Mesenchymal stem cell (in vitro differentiated cells and primary cell): ENCODE results near the gene WDTC1.
"Not testable (repeated sequence)": the region's sequence is repeated elsewhere in the genome, so short reads cannot be mapped to it uniquely, and the experiment has no call there.

ENCODE experiments used
- DNase-seq: peaks from one replicate; pipeline ENCODE4 v3.0.0-alpha.2; 2013
- H2AFZ ChIP-seq: one replicate; pipeline ENCODE4 v1.6.1; 2013; ENCODE audit warnings: low read depth, mild to moderate bottlenecking, control low read depth, inconsistent platforms, low read length, moderate library complexity
- H2AK5ac ChIP-seq: 2 replicates; pipeline ENCODE4 v1.6.1; 2013; ENCODE audit warnings: low read length, moderate library complexity, mild to moderate bottlenecking, inconsistent platforms; ENCODE audit not compliant: severe bottlenecking
- H2BK120ac ChIP-seq: one replicate; pipeline ENCODE4 v1.6.1; 2013; ENCODE audit warnings: low read depth, mild to moderate bottlenecking, inconsistent platforms, low read length, moderate library complexity
- H2BK12ac ChIP-seq, 2 experiments: one replicate each; pipeline ENCODE4 v1.6.1; 2013; ENCODE audit warnings: inconsistent platforms in 2 of 2, low read length in 2 of 2, mild to moderate bottlenecking in 2 of 2, moderate library complexity in 2 of 2, control low read depth in 1 of 2
- H2BK15ac ChIP-seq: one replicate; pipeline ENCODE4 v1.6.1; 2013; ENCODE audit warnings: mild to moderate bottlenecking, low read depth, inconsistent platforms; ENCODE audit not compliant: poor library complexity, severe bottlenecking
- H2BK5ac ChIP-seq: 2 replicates; pipeline ENCODE4 v1.6.1; 2013; ENCODE audit warnings: low read depth, mild to moderate bottlenecking, low read length, control low read depth, inconsistent platforms; ENCODE audit not compliant: poor library complexity, severe bottlenecking
- H3K14ac ChIP-seq, 2 experiments: one replicate each; pipeline ENCODE4 v1.6.1; 2013; ENCODE audit warnings: inconsistent platforms in 2 of 2, low read length in 2 of 2, control low read depth in 1 of 2, mild to moderate bottlenecking in 1 of 2, moderate library complexity in 1 of 2
- H3K18ac ChIP-seq, 2 experiments: one replicate each; pipeline ENCODE4 v1.6.1; 2013; ENCODE audit warnings: inconsistent platforms in 2 of 2, low read length in 2 of 2, control low read depth in 1 of 2, low read depth in 1 of 2, mild to moderate bottlenecking in 1 of 2
- H3K23ac ChIP-seq, 2 experiments: one replicate each; pipeline ENCODE4 v1.6.1; 2013; ENCODE audit warnings: inconsistent platforms in 2 of 2, low read length in 2 of 2, mild to moderate bottlenecking in 2 of 2, moderate library complexity in 2 of 2, control low read depth in 1 of 2
- H3K27ac ChIP-seq: 2 replicates; pipeline ENCODE4 v1.5.1; 2013; ENCODE audit warnings: mild to moderate bottlenecking, moderate library complexity, low read length, control low read depth, inconsistent platforms; ENCODE audit not compliant: poor library complexity, severe bottlenecking
- H3K27me3 ChIP-seq, 2 experiments: 2 replicates each; pipeline versions ENCODE4 v1.6.1 to v1.7.0; 2013; ENCODE audit warnings: low read length in 2 of 2, mild to moderate bottlenecking in 2 of 2, moderate library complexity in 2 of 2, control low read depth in 1 of 2, inconsistent platforms in 1 of 2; ENCODE audit not compliant: control insufficient read depth in 1 of 2, insufficient read depth in 1 of 2
- H3K36me3 ChIP-seq, 2 experiments: 2 replicates each; pipeline versions ENCODE4 v1.6.1 to v1.7.0; 2013; ENCODE audit warnings: low read length in 2 of 2, control low read depth in 1 of 2, inconsistent platforms in 1 of 2, low read depth in 1 of 2, mild to moderate bottlenecking in 1 of 2; ENCODE audit not compliant: insufficient read depth in 2 of 2, control insufficient read depth in 1 of 2
- H3K4ac ChIP-seq, 2 experiments: one replicate each; pipeline ENCODE4 v1.6.1; 2013; ENCODE audit warnings: inconsistent platforms in 2 of 2, low read length in 2 of 2, mild to moderate bottlenecking in 2 of 2, moderate library complexity in 2 of 2, control low read depth in 1 of 2, low read depth in 1 of 2
- H3K4me1 ChIP-seq: 2 replicates; pipeline ENCODE4 v1.6.1; 2013; ENCODE audit warnings: low read depth, low read length, control low read depth; ENCODE audit not compliant: control insufficient read depth, insufficient read depth
- H3K4me2 ChIP-seq: 2 replicates; pipeline ENCODE4 v1.6.1; 2013; ENCODE audit warnings: low read length, mild to moderate bottlenecking, inconsistent platforms; ENCODE audit not compliant: poor library complexity, severe bottlenecking
- H3K4me3 ChIP-seq, 2 experiments: 2 replicates each; pipeline versions ENCODE4 v1.5.1 to v1.7.0; 2013; ENCODE audit warnings: low read length in 2 of 2, mild to moderate bottlenecking in 2 of 2, control low read depth in 1 of 2, low read depth in 1 of 2; ENCODE audit not compliant: insufficient read depth in 1 of 2
- H3K79me1 ChIP-seq: replicated peaks from 2 replicates; pipeline ENCODE4 v1.6.1; 2013; ENCODE audit warnings: mild to moderate bottlenecking, control low read depth, low read length, inconsistent platforms; ENCODE audit not compliant: poor library complexity, severe bottlenecking
- H3K9ac ChIP-seq: 2 replicates; pipeline ENCODE4 v1.7.0; 2013; ENCODE audit warnings: mild to moderate bottlenecking, low read length, moderate library complexity
- H3K9me3 ChIP-seq: 2 replicates; pipeline ENCODE4 v1.7.0; 2013; ENCODE audit warnings: mild to moderate bottlenecking, low read length; ENCODE audit not compliant: control insufficient read depth
- H4K8ac ChIP-seq: one replicate; pipeline ENCODE4 v1.6.1; 2013; ENCODE audit warnings: inconsistent platforms, mild to moderate bottlenecking, low read length, moderate library complexity
- H4K91ac ChIP-seq: one replicate; pipeline ENCODE4 v1.6.1; 2013; ENCODE audit warnings: mild to moderate bottlenecking, low read length, inconsistent platforms
- WGBS: methylation state at CpG from one replicate; pipeline ENCODE4 v1.1.7; 2013; ENCODE audit warnings: mixed read lengths; 5-methylcytosine and 5-hydroxymethylcytosine counted together

The WDTC1 gene

DNA sequence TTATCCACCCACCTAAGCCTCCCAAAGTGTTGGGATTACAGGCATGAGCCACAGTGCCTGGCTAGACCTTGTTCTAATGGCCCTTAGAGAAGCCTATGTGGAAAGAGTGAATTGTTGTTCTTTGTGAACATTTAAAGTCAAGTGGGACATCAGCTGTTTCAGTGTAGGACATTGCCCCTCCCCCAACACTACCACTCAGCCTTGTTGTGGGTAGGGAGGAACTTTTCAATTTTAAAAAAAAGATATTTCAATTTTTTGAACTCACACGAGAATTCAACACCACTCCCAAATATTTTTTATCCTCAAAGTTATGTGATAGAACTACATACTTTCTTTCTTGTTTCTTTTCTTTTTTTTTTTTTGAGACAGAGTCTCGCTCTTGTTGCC is 50.8 kb downstream of the WDTC1 start:
- H3K18ac ChIP-seq = no peak overlapping the region
- peak overlapping the region; percentile 61 for H4K91ac ChIP-seq
- H3K4ac ChIP-seq = no peak overlapping the region
- H3K4me3 ChIP-seq = no peak overlapping the region
- H3K4me2 ChIP-seq = no peak overlapping the region
- H4K8ac ChIP-seq = no peak overlapping the region
- H2AFZ ChIP-seq = no peak overlapping the region
- no peak overlapping the region for H3K27ac ChIP-seq
- no peak overlapping the region for H3K23ac ChIP-seq
- 80% methylated on average over 1 of the region's 2 CpGs for WGBS
- H3K4me1 ChIP-seq = no peaks in the 10 kb centered on the region
- no peak overlapping the region for H3K14ac ChIP-seq
- peak; percentile 12 for DNase-seq
- H2AK5ac ChIP-seq = no peak overlapping the region
- no peaks in the 10 kb centered on the region for H3K9me3 ChIP-seq
- H3K36me3 ChIP-seq = peaks cover 17 to 24% of the 10 kb centered on the region in 2 experiments
- H2BK12ac ChIP-seq = no peak overlapping the region
- no peak overlapping the region for H2BK5ac ChIP-seq
- no peak overlapping the region for H3K9ac ChIP-seq
- H2BK15ac ChIP-seq = no peak overlapping the region
- H2BK120ac ChIP-seq = no peak overlapping the region
- H3K79me1 ChIP-seq = no peaks in the 10 kb centered on the region
- no peaks in the 10 kb centered on the region for H3K27me3 ChIP-seq

DNA sequence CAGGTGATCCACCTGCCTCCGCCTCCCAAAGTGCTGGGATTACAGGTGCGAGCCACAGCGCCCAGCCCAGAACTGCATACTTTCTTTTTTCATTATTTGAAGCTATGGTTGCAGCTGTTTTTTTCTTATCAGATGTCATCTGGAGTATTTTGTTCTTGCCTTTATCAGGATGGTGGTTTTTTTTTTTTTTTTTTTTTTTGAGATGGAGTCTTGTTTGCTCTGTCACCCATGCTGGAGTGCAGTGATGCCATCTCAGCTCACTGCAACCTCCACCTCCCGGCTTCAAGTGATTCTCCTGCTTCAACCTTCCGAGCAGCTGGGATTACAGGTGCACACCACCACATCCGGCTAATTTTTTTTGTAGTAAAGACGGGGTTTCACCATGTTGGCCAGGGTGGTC is 51.4 kb downstream of the WDTC1 start:
- not testable (repeated sequence) for H3K4ac ChIP-seq, H3K9me3 ChIP-seq, H2AFZ ChIP-seq, H2BK120ac ChIP-seq, H3K14ac ChIP-seq, H4K91ac ChIP-seq, H3K4me3 ChIP-seq, H3K23ac ChIP-seq, H3K79me1 ChIP-seq, H3K4me1 ChIP-seq, H2BK5ac ChIP-seq, H3K9ac ChIP-seq, H2AK5ac ChIP-seq, H3K27me3 ChIP-seq, H4K8ac ChIP-seq, H2BK12ac ChIP-seq, H2BK15ac ChIP-seq, H3K4me2 ChIP-seq, DNase-seq, H3K27ac ChIP-seq, H3K18ac ChIP-seq
- WGBS = over 99% methylated on average over 6 of the region's 7 CpGs
- H3K36me3 ChIP-seq = peaks cover 17 to 30% of the 10 kb centered on the region in 2 experiments

DNA sequence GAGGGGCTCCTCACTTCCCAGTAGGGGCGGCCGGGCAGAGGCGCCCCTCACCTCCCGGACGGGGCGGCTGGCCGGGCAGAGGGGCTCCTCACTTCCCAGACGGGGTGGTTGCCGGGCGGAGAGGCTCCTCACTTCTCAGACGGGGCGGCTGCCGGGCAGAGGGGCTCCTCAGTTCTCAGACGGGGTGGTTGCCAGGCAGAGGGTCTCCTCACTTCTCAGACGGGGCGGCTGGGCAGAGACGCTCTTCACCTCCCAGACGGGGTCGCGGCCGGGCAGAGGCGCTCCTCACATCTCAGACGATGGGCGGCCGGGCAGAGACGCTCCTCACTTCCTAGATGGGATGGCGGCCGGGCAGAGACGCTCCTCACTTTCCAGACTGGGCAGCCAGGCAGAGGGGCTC is 54.7 kb downstream of the WDTC1 start:
- not testable (repeated sequence) for H4K8ac ChIP-seq, H2AK5ac ChIP-seq, H3K27ac ChIP-seq, H3K9ac ChIP-seq, H3K23ac ChIP-seq, H2BK120ac ChIP-seq, H3K4me2 ChIP-seq, H2BK5ac ChIP-seq, H3K9me3 ChIP-seq, H3K79me1 ChIP-seq, H3K27me3 ChIP-seq, H2AFZ ChIP-seq, H3K18ac ChIP-seq, H3K4me3 ChIP-seq, H3K4ac ChIP-seq, DNase-seq, H3K14ac ChIP-seq, H2BK15ac ChIP-seq, H4K91ac ChIP-seq, H2BK12ac ChIP-seq, H3K4me1 ChIP-seq
- WGBS = over 99% methylated on average over 15 of the region's 29 CpGs
- H3K36me3 ChIP-seq = peaks cover 18 to 42% of the 10 kb centered on the region in 2 experiments

GRCh38 chr1:27290581-27290980 is 56.1 kb downstream of the WDTC1 start:
- no peak overlapping the region for H4K8ac ChIP-seq
- H3K14ac ChIP-seq = no peak overlapping the region
- peaks cover 24 to 51% of the 10 kb centered on the region in 2 experiments for H3K36me3 ChIP-seq
- no peak overlapping the region for H3K18ac ChIP-seq
- H2AK5ac ChIP-seq = no peak overlapping the region
- no peak overlapping the region for H3K4me2 ChIP-seq
- no peak for DNase-seq
- no peak overlapping the region for H3K4me3 ChIP-seq
- H3K4me1 ChIP-seq = peaks cover 2% of the 10 kb centered on the region
- WGBS = 94% methylated on average over 3 of the region's 3 CpGs
- H3K27ac ChIP-seq = no peak overlapping the region
- H3K23ac ChIP-seq = no peak overlapping the region
- no peaks in the 10 kb centered on the region for H3K79me1 ChIP-seq
- H3K4ac ChIP-seq = no peak overlapping the region
- no peak overlapping the region for H2BK12ac ChIP-seq
- no peak overlapping the region for H2BK5ac ChIP-seq
- H4K91ac ChIP-seq = no peak overlapping the region
- no peak overlapping the region for H3K9ac ChIP-seq
- H2BK120ac ChIP-seq = no peak overlapping the region
- no peak overlapping the region for H2BK15ac ChIP-seq
- no peaks in the 10 kb centered on the region for H3K9me3 ChIP-seq
- no peaks in the 10 kb centered on the region for H3K27me3 ChIP-seq
- H2AFZ ChIP-seq = no peak overlapping the region
